Ovary (tissue), 9 donors: ENCODE measurements around the gene C4orf46. TPM values are rescaled to one million over a fixed set of nuclear protein-coding genes. Genes with fewer than 3 reads are reported as not detected.
A peak's percentile ranks its signal among the peaks of the same experiment; 100 is the strongest.

ENCODE experiments used
- DNase-seq, 5 donors: peaks; one replicate each; pipeline ENCODE4 v3.0.0-alpha.2; 2019 to 2020
- H3K27ac ChIP-seq, 2 donors: fragments of 200-600 bp; one replicate each; pipeline versions ENCODE4 v1.5.1 to v1.8.0; 2019 to 2022
- H3K27me3 ChIP-seq: fragments of 200-600 bp; one replicate; pipeline ENCODE4 v1.8.0; 2022
- H3K36me3 ChIP-seq: fragments of 200-600 bp; sonication (generic); one replicate; pipeline ENCODE4 v1.5.1; 2019
- H3K4me1 ChIP-seq: one replicate; pipeline ENCODE4 v1.8.1; 2013; ENCODE audit warnings: mild to moderate bottlenecking, moderate library complexity; ENCODE audit not compliant: insufficient read depth
- H3K4me3 ChIP-seq: fragments of 200-600 bp; sonication (generic); one replicate; pipeline ENCODE4 v1.5.1; 2017
- H3K9me3 ChIP-seq, 2 donors: fragments of 200-600 bp in 1 of 2; sonication (generic) in 1 of 2; one replicate each; pipeline versions ENCODE4 v1.5.1 to v1.8.1; 2013 to 2019; ENCODE audit warnings: mild to moderate bottlenecking in 1 of 2, moderate library complexity in 1 of 2
- EP300 ChIP-seq: sonication (generic); formaldehyde crosslinking; IDR thresholded peaks from one replicate; pipeline ENCODE4 v1.6.1; 2017; ENCODE audit warnings: antibody characterized with exemption
- POLR2A ChIP-seq: fragments of 450-650 bp; IDR thresholded peaks from one replicate; pipeline ENCODE4 v1.6.1; 2017; ENCODE audit warnings: antibody characterized with exemption, mild to moderate bottlenecking, moderate library complexity
- WGBS, 3 donors: extraction: QIAGEN DNeasy Blood & Tissue Kit in 1 of 3; methylation state at CpG; one replicate each; pipeline versions ENCODE4 v1.1.5 to v1.1.7; 2013 to 2017; 5-methylcytosine and 5-hydroxymethylcytosine counted together
- intact Hi-C, 4 donors: fragments of 100-400 bp; cut with DNase I; formaldehyde crosslinking; loops; one replicate each; pipeline versions ENCODE4 v1.11.0 to v1.15.1; 2022 to 2023
- polyA plus RNA-seq, 2 donors: library from polyadenylated mRNA; stranded (reverse); fragments of 200-250 nt in 1 of 2; fragments of 350-450 nt in 1 of 2; fragmentation: Illumina TruSeq in 1 of 2; extraction: RNeasy Lipid Tissue Mini Kit (QIAGEN cat#74804) in 1 of 2; gene quantifications; one replicate each; pipeline ENCODE4 v1.2.3, GENCODE V29; 2013 to 2014
- total RNA-seq, 7 donors: library from RNA; depleted of rRNA in 2 of 7; stranded (reverse); fragments of >200 nt in 2 of 7; fragmentation: NEBNext Ultra II Directional in 3 of 7; extraction: Animal tissue kit (Norgen Biotek cat#: 25700) in 3 of 7; gene quantifications; one replicate each; pipeline versions ENCODE4 v1.1.0 to v1.2.4, GENCODE V29; 2016 to 2023
- TF ChIP-seq, protein P1 (sequence below), 3 donors: fragments of 450-650 bp in 2 of 3; fragments of 200-600 bp in 1 of 3; IDR thresholded peaks; one replicate each; pipeline versions ENCODE4 v1.5.1 to v1.8.0; 2016 to 2022; ENCODE audit warnings: antibody characterized with exemption in 3 of 3, mild to moderate bottlenecking in 1 of 3
- donor health status: DM: no; HTN: no; CAD: no; lungs with moderate emphysema.
- donor health status: DM: no; HTN: no; CAD: no.
- donor health status: Bipolar disorder and iron deficiency.
- donor health status: DM: yes; HTN: yes; CAD: no.
- donor health status: DM: no; HTN: no; CAD: no.
- donor health status: DM: yes; HTN: yes; CAD: no.

The C4orf46 gene
- total and polyA plus RNA-seq, 9 donors = 3.6 to 6.4 (median 4.6) TPM

- Histone ChIP-seq H3K36me3 (no peaks in the 10 kb centered on the region), H3K4me1 (peaks cover 5% of the 10 kb centered on the region), H3K4me3 (no peak overlapping the region), H3K27ac (no peak overlapping the region), H3K9me3 (no peaks in the 10 kb centered on the region), H3K27me3 (no peaks in the 10 kb centered on the region)
- intact Hi-C loops = no loop called here
- TF ChIP-seq EP300 = no peak
- TF ChIP-seq POLR2A = no peak
- TF ChIP-seq, protein P1, sequence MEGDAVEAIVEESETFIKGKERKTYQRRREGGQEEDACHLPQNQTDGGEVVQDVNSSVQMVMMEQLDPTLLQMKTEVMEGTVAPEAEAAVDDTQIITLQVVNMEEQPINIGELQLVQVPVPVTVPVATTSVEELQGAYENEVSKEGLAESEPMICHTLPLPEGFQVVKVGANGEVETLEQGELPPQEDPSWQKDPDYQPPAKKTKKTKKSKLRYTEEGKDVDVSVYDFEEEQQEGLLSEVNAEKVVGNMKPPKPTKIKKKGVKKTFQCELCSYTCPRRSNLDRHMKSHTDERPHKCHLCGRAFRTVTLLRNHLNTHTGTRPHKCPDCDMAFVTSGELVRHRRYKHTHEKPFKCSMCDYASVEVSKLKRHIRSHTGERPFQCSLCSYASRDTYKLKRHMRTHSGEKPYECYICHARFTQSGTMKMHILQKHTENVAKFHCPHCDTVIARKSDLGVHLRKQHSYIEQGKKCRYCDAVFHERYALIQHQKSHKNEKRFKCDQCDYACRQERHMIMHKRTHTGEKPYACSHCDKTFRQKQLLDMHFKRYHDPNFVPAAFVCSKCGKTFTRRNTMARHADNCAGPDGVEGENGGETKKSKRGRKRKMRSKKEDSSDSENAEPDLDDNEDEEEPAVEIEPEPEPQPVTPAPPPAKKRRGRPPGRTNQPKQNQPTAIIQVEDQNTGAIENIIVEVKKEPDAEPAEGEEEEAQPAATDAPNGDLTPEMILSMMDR (IDR thresholded peaks at IDR 0.05) = no peak
- 77 to 90% (median 78%) methylated on average over 5 of the region's 5 CpGs for WGBS, 3 donors
- no peak for DNase-seq
These were observed 4.4 kb upstream of the C4orf46 start for GRCh38 chr4:158676076-158676475.

DNA sequence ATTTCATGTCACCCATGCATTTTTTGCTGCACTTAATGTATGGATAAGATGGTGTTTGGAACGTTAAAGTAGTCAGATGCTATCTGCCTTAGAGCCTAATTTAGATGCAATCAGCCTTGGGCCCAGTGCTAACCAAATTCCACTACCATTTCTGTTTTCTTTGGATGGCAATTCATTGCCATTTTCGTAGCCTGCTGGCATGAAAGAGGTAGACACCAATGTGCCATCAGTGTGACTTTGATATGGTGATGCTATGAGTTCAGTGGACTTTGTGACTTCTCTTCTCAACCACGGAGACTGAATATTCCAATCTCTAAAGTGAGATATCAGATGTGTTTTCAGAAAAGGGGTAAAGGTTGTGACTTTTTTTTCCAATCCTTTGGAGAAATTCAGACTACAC, 1.9 kb upstream of the C4orf46 start:
- no peak overlapping the region for H3K4me3 ChIP-seq
- intact Hi-C loops = no loop called here
- TF ChIP-seq POLR2A (no peak), EP300 (no peak)
- TF ChIP-seq, protein P1 (IDR thresholded peaks at IDR 0.05) = no peak
- H3K27ac ChIP-seq = no peak overlapping the region
- H3K36me3 ChIP-seq = no peaks in the 10 kb centered on the region
- H3K4me1 ChIP-seq = peaks cover 5% of the 10 kb centered on the region
- no peak for DNase-seq
- WGBS, 3 donors = 78 to 83% (median 80%) methylated on average over 3 of the region's 3 CpGs
- no peaks in the 10 kb centered on the region for H3K27me3 ChIP-seq
- no peaks in the 10 kb centered on the region for H3K9me3 ChIP-seq

- intact Hi-C loops = no loop called here
- Histone ChIP-seq H3K36me3 (no peaks in the 10 kb centered on the region), H3K4me3 (peak within 1 kb of the TSS; percentile 81), H3K27me3 (no peaks in the 10 kb centered on the region), H3K4me1 (peaks cover 5% of the 10 kb centered on the region), H3K27ac (peak within 1 kb of the TSS; percentile 90 to 98), H3K9me3 (no peaks in the 10 kb centered on the region)
- TF ChIP-seq EP300 = peak; percentile 44
- TF ChIP-seq, protein P1 (IDR thresholded peaks at IDR 0.05) = peak; percentile 60 to 79 (median 78)
- peak; percentile 84 for TF ChIP-seq POLR2A
- 0 to 1% (median 0%) methylated on average over 60 of the region's 60 CpGs for WGBS, 3 donors
- peak; percentile 98 to 99 (median 99) for DNase-seq
These were observed 474 bp upstream of the C4orf46 start, which contains the start of gene ETFDH for GRCh38 chr4:158671915-158672806. TSS of gene ETFDH (plus strand) at chr4:158672296. CDS start at chr4:158672457, 161 bp downstream.

GRCh38 chr4:158670975-158671664, 567 bp downstream of the C4orf46 start:
- peak; percentile 50 to 73 (median 64) for DNase-seq
- intact Hi-C loops = no loop called here
- WGBS, 3 donors = 0% methylated on average over 26 to 35 of the region's 35 CpGs

More at GRCh38 chr4:158670975-158671664, 567 bp downstream of the C4orf46 start:
- H3K27ac ChIP-seq = peak overlapping the region; percentile 70 to 90
- peak overlapping the region; percentile 81 for H3K4me3 ChIP-seq
- no peaks in the 10 kb centered on the region for H3K36me3 ChIP-seq
- H3K4me1 ChIP-seq = peaks cover 5% of the 10 kb centered on the region
- no peaks in the 10 kb centered on the region for H3K9me3 ChIP-seq
- H3K27me3 ChIP-seq = no peaks in the 10 kb centered on the region
- no peak for TF ChIP-seq POLR2A
- TF ChIP-seq EP300 = no peak
- TF ChIP-seq, protein P1 (IDR thresholded peaks at IDR 0.05) = no peak
